SK-N-SH (cell line): ENCODE results near the gene NTRK2. TPM values are rescaled to one million over a fixed set of nuclear protein-coding genes. Genes with fewer than 3 reads are reported as not detected.

Source experiments
- CTCF ChIA-PET: fragments of 300-600, 350-600 bp; formaldehyde crosslinking; extraction: SDS; loops from one replicate; lab custom pipeline; 2021; lab: Yijun Ruan, JAX
- POLR2A ChIA-PET: fragments of 350-600 bp; sonication (Branson Sonifier 250); formaldehyde crosslinking; extraction: SDS; loops from one replicate; lab custom pipeline; 2020; ENCODE audit warnings: antibody characterized with exemption, inconsistent platforms; lab: Yijun Ruan, JAX
- DNase-seq: peaks from one replicate; pipeline ENCODE4 v3.0.0; 2012
- H2AFZ ChIP-seq: fragments of 200-600 bp; sonication (generic); 2 replicates; pipeline ENCODE4 v1.8.1; 2016; ENCODE audit warnings: antibody characterized with exemption, mild to moderate bottlenecking, low read depth
- H3F3A ChIP-seq: fragments of 200-600 bp; sonication (generic); replicated peaks from 2 replicates; pipeline ENCODE3; 2016; ENCODE audit warnings: antibody characterized with exemption, mild to moderate bottlenecking; ENCODE audit not compliant: insufficient read depth
- H3K27ac ChIP-seq, 2 experiments: fragments of 200-500 bp in 1 of 2; fragments of 200-600 bp in 1 of 2; sonication (Bioruptor generic) in 1 of 2; sonication (generic), shearing (Covaris generic) in 1 of 2; 2 replicates each; pipeline versions ENCODE4 v1.5.1 to v1.6.1; 2014 to 2016; ENCODE audit warnings: low read depth in 2 of 2, inconsistent platforms in 1 of 2, low read length in 1 of 2, mild to moderate bottlenecking in 1 of 2, mixed read lengths in 1 of 2
- H3K27me3 ChIP-seq: fragments of 200-600 bp; sonication (generic), shearing (Covaris generic); 2 replicates; pipeline ENCODE4 v1.6.1; 2016; ENCODE audit warnings: mixed run types; ENCODE audit not compliant: insufficient read depth
- H3K36me3 ChIP-seq, 2 experiments: fragments of 200-500 bp in 1 of 2; fragments of 200-600 bp in 1 of 2; sonication (Bioruptor generic) in 1 of 2; sonication (generic) in 1 of 2; replicated peaks in 1 of 2; 2 replicates each; pipeline versions ENCODE3 to v1.5.1; 2014 to 2016; ENCODE audit warnings: low read length in 1 of 2, mild to moderate bottlenecking in 1 of 2; ENCODE audit not compliant: insufficient read depth in 2 of 2, control insufficient read depth in 1 of 2
- H3K4me1 ChIP-seq, 2 experiments: fragments of 200-500 bp in 1 of 2; fragments of 200-600 bp in 1 of 2; sonication (Bioruptor generic) in 1 of 2; sonication (generic), shearing (Covaris generic) in 1 of 2; 2 replicates each; pipeline versions ENCODE4 v1.5.1 to v1.6.1; 2014 to 2016; ENCODE audit warnings: low read depth in 1 of 2, low read length in 1 of 2, mixed run types in 1 of 2; ENCODE audit not compliant: insufficient read depth in 2 of 2, control insufficient read depth in 1 of 2
- H3K4me2 ChIP-seq: fragments of 200-600 bp; sonication (generic), shearing (Covaris generic); 2 replicates; pipeline ENCODE4 v1.6.1; 2017; ENCODE audit warnings: mixed run types
- H3K4me3 ChIP-seq, 2 experiments: fragments of 200-500 bp in 1 of 2; fragments of 200-600 bp in 1 of 2; sonication (Bioruptor generic) in 1 of 2; sonication (generic), shearing (Covaris generic) in 1 of 2; 2 replicates each; pipeline versions ENCODE4 v1.5.1 to v1.8.1; 2014 to 2016; ENCODE audit warnings: low read depth in 2 of 2, inconsistent platforms in 1 of 2, low read length in 1 of 2, mild to moderate bottlenecking in 1 of 2, mixed read lengths in 1 of 2, moderate library complexity in 1 of 2
- H3K79me2 ChIP-seq: fragments of 200-600 bp; sonication (generic); 2 replicates; pipeline ENCODE4 v1.8.1; 2017; ENCODE audit warnings: mild to moderate bottlenecking; ENCODE audit not compliant: insufficient read depth
- H3K9ac ChIP-seq: fragments of 200-600 bp; sonication (generic); 2 replicates; pipeline ENCODE4 v1.6.1; 2017; ENCODE audit warnings: mixed run types
- H3K9me2 ChIP-seq: fragments of 200-600 bp; sonication (generic); 2 replicates; pipeline ENCODE4 v1.6.1; 2017; ENCODE audit warnings: mixed run types
- H3K9me3 ChIP-seq: fragments of 200-600 bp; sonication (generic); 2 replicates; pipeline ENCODE4 v1.6.1; 2017; ENCODE audit warnings: mixed run types, mild to moderate bottlenecking, moderate library complexity
- H4K20me1 ChIP-seq: fragments of 200-600 bp; sonication (generic); 2 replicates; pipeline ENCODE4 v1.6.1; 2017; ENCODE audit warnings: mild to moderate bottlenecking, mixed run types; ENCODE audit not compliant: insufficient read depth
- CHD2 ChIP-seq: fragments of 150-350 bp; IDR thresholded peaks from 2 replicates; pipeline ENCODE4 v1.6.1; 2018; ENCODE audit warnings: low read length; ENCODE audit not compliant: partially characterized antibody
- EZH2phosphoT487 ChIP-seq: fragments of 200-600 bp; sonication (generic); IDR thresholded peaks from 2 replicates; pipeline ENCODE4 v1.6.1; 2017; ENCODE audit warnings: low read depth, mixed run types, mild to moderate bottlenecking, antibody characterized with exemption, moderate library complexity, borderline replicate concordance
- FOSL2 ChIP-seq: IDR thresholded peaks from 2 replicates; pipeline ENCODE4 v1.4.0; 2012; ENCODE audit warnings: low read depth, mild to moderate bottlenecking, moderate library complexity, borderline replicate concordance
- GABPA ChIP-seq: IDR thresholded peaks from 2 replicates; pipeline ENCODE4 v1.4.0; 2012; ENCODE audit warnings: low read depth, mild to moderate bottlenecking
- GATA2 ChIP-seq: sonication (generic); formaldehyde crosslinking; IDR thresholded peaks from 2 replicates; pipeline ENCODE4 v1.5.0; 2020; ENCODE audit warnings: mild to moderate bottlenecking, missing genetic modification reagents
- JUND ChIP-seq: IDR thresholded peaks from 2 replicates; pipeline ENCODE4 v1.4.0; 2012
- NFIC ChIP-seq: IDR thresholded peaks from 2 replicates; pipeline ENCODE4 v1.4.0; 2012; ENCODE audit warnings: borderline replicate concordance
- NRF1 ChIP-seq: IDR thresholded peaks from 2 replicates; pipeline ENCODE4 v1.6.1; 2012; ENCODE audit warnings: low read depth, mild to moderate bottlenecking, low read length
- POLR2AphosphoS5 ChIP-seq: IDR thresholded peaks from 2 replicates; pipeline ENCODE4 v1.6.1; 2012; ENCODE audit warnings: low read depth, low read length
- RAD21 ChIP-seq: IDR thresholded peaks from 2 replicates; pipeline ENCODE4 v1.6.1; 2012; ENCODE audit warnings: mild to moderate bottlenecking, low read length
- RCOR1 ChIP-seq: fragments of 150-350 bp; IDR thresholded peaks from 2 replicates; pipeline ENCODE4 v1.6.1; 2017; ENCODE audit warnings: antibody characterized with exemption, low read length
- RXRA ChIP-seq: IDR thresholded peaks from 2 replicates; pipeline ENCODE4 v1.4.0; 2012; ENCODE audit warnings: low read depth, mild to moderate bottlenecking, borderline replicate concordance
- TCF12 ChIP-seq: IDR thresholded peaks from 2 replicates; pipeline ENCODE4 v1.4.0; 2012
- TEAD4 ChIP-seq: IDR thresholded peaks from 2 replicates; pipeline ENCODE4 v1.4.0; 2012; ENCODE audit warnings: mild to moderate bottlenecking, borderline replicate concordance; ENCODE audit not compliant: insufficient read depth
- YY1 ChIP-seq: IDR thresholded peaks from 2 replicates; pipeline ENCODE4 v1.4.0; 2012; ENCODE audit warnings: low read depth, mild to moderate bottlenecking
- WGBS: methylation state at CpG from one replicate; pipeline ENCODE4 v1.1.6; 2017; ENCODE audit warnings: low lambda C conversion rate; 5-methylcytosine and 5-hydroxymethylcytosine counted together
- polyA plus RNA-seq, 3 experiments: library from polyadenylated mRNA; depleted of rRNA; stranded (reverse); fragments of >200 nt; gene quantifications; 2 replicates each; pipeline ENCODE4 v1.2.3, GENCODE V29; 2012
- TF ChIP-seq, protein P1 (sequence below): IDR thresholded peaks from 2 replicates; pipeline ENCODE4; 2012
- TF ChIP-seq, protein P2 (sequence below): fragments of 150-350 bp; IDR thresholded peaks from 2 replicates; pipeline ENCODE4 v1.6.1; 2017; ENCODE audit warnings: antibody characterized with exemption, low read length, low read depth, borderline replicate concordance
- TF ChIP-seq, protein P3 (sequence below): IDR thresholded peaks from 2 replicates; pipeline ENCODE4 v1.4.0; 2012; ENCODE audit warnings: low read depth, borderline replicate concordance
- TF ChIP-seq, protein P4 (sequence below): IDR thresholded peaks from 2 replicates; pipeline ENCODE4 v1.6.1; 2012; ENCODE audit warnings: mild to moderate bottlenecking, low read depth, low read length, moderate library complexity
- TF ChIP-seq, protein P5 (sequence below): IDR thresholded peaks from 2 replicates; pipeline ENCODE4 v1.4.0; 2012; ENCODE audit warnings: low read depth

The NTRK2 gene
- polyA plus RNA-seq, 1 of the 3 experiments (the other 2 are of a cell fraction) = 0.05 TPM

DNA sequence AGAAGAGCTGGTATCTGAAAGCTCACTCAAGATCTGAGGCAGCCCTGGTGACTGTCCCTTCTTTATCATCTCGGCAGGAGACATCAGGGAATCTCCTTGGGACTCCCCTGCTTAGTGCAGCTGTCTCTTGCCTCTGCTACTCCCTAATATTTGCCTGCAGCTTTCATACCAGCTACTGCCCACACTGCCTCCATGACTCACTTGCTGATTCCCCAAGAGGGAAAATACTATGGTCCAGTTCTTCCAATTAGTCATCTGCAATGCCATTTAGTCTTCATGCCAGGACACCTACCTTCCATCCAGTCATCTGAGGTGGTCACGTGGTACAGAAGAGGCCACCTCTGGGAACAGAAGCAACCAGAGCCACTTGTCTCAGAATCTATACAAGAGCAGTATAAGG is 270.8 kb downstream of the NTRK2 start:
- DNase-seq = no peak
- Histone ChIP-seq H3K9me2 (no peaks in the 10 kb centered on the region), H3K4me1 (no peaks in the 10 kb centered on the region), H3K79me2 (no peaks in the 10 kb centered on the region), H3K4me3 (0 out of 4 replicates have a peak overlapping the region, but pooled peaks of 1 of the 2 experiments have one; percentile 8), H2AFZ (no peak overlapping the region), H4K20me1 (no peaks in the 10 kb centered on the region), H3K27ac (no peak overlapping the region), H3K9me3 (no peaks in the 10 kb centered on the region), H3F3A (no peaks in the 10 kb centered on the region), H3K4me2 (no peak overlapping the region), H3K36me3 (no peaks in the 10 kb centered on the region), H3K9ac (no peak overlapping the region), H3K27me3 (no peaks in the 10 kb centered on the region)
- ChIA-PET POLR2A (no interaction called here), CTCF (interaction anchor here (1.2 to 1.3 kb wide), 2 partner anchors 15 to 272 kb away, joined by 4 read pairs; no protein-coding TSS in a partner anchor)
- 6% methylated on average over 2 of the region's 2 CpGs for WGBS
- TF ChIP-seq, protein P1, sequence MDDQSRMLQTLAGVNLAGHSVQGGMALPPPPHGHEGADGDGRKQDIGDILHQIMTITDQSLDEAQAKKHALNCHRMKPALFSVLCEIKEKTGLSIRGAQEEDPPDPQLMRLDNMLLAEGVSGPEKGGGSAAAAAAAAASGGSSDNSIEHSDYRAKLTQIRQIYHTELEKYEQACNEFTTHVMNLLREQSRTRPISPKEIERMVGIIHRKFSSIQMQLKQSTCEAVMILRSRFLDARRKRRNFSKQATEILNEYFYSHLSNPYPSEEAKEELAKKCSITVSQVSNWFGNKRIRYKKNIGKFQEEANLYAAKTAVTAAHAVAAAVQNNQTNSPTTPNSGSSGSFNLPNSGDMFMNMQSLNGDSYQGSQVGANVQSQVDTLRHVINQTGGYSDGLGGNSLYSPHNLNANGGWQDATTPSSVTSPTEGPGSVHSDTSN = no peak
- no peak for TF ChIP-seq NRF1
- TF ChIP-seq, protein P2, sequence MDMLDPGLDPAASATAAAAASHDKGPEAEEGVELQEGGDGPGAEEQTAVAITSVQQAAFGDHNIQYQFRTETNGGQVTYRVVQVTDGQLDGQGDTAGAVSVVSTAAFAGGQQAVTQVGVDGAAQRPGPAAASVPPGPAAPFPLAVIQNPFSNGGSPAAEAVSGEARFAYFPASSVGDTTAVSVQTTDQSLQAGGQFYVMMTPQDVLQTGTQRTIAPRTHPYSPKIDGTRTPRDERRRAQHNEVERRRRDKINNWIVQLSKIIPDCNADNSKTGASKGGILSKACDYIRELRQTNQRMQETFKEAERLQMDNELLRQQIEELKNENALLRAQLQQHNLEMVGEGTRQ = no peak
- TF ChIP-seq FOSL2 = no peak
- TF ChIP-seq TCF12 = no peak
- TF ChIP-seq EZH2phosphoT487 = no peak
- no peak for TF ChIP-seq POLR2AphosphoS5

DNA sequence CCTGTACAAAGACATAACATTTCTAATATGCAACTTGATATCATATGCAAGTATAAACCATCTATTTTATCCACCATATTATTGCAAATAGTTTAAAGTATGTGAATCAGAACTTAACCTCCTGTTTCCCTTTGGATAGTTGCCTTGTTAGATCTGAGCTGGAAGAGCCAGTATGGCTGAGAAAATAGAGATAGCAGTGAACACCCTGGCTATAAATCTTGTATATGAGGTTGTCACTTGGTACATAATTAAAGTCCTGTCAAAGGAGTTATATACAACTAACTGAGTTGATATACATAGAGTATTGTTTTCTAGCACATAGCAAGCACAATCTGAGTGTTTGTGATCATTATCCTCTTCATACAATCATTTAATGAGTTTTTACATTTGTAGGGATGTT is 272.3 kb downstream of the NTRK2 start:
- H3K9me2 ChIP-seq = no peaks in the 10 kb centered on the region
- no peaks in the 10 kb centered on the region for H3K9me3 ChIP-seq
- no peak overlapping the region for H3K4me2 ChIP-seq
- H3K27me3 ChIP-seq = no peaks in the 10 kb centered on the region
- H3K36me3 ChIP-seq = no peaks in the 10 kb centered on the region
- no peak overlapping the region for H3K4me3 ChIP-seq
- no peak for DNase-seq
- H2AFZ ChIP-seq = no peak overlapping the region
- POLR2A ChIA-PET = no interaction called here
- no peaks in the 10 kb centered on the region for H3K79me2 ChIP-seq
- no peak overlapping the region for H3K9ac ChIP-seq
- TF ChIP-seq RAD21 (no peak), TEAD4 (no peak), GABPA (no peak), GATA2 (CRISPR knock-in tag) (no peak), RXRA (no peak), CHD2 (no peak), JUND (no peak), TCF12 (no peak), RCOR1 (no peak), FOSL2 (no peak), YY1 (no peak), NFIC (no peak), POLR2AphosphoS5 (no peak)
- TF ChIP-seq, protein P3, sequence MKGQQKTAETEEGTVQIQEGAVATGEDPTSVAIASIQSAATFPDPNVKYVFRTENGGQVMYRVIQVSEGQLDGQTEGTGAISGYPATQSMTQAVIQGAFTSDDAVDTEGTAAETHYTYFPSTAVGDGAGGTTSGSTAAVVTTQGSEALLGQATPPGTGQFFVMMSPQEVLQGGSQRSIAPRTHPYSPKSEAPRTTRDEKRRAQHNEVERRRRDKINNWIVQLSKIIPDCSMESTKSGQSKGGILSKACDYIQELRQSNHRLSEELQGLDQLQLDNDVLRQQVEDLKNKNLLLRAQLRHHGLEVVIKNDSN = no peak
- TF ChIP-seq, protein P4, sequence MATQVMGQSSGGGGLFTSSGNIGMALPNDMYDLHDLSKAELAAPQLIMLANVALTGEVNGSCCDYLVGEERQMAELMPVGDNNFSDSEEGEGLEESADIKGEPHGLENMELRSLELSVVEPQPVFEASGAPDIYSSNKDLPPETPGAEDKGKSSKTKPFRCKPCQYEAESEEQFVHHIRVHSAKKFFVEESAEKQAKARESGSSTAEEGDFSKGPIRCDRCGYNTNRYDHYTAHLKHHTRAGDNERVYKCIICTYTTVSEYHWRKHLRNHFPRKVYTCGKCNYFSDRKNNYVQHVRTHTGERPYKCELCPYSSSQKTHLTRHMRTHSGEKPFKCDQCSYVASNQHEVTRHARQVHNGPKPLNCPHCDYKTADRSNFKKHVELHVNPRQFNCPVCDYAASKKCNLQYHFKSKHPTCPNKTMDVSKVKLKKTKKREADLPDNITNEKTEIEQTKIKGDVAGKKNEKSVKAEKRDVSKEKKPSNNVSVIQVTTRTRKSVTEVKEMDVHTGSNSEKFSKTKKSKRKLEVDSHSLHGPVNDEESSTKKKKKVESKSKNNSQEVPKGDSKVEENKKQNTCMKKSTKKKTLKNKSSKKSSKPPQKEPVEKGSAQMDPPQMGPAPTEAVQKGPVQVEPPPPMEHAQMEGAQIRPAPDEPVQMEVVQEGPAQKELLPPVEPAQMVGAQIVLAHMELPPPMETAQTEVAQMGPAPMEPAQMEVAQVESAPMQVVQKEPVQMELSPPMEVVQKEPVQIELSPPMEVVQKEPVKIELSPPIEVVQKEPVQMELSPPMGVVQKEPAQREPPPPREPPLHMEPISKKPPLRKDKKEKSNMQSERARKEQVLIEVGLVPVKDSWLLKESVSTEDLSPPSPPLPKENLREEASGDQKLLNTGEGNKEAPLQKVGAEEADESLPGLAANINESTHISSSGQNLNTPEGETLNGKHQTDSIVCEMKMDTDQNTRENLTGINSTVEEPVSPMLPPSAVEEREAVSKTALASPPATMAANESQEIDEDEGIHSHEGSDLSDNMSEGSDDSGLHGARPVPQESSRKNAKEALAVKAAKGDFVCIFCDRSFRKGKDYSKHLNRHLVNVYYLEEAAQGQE = no peak
- TF ChIP-seq, protein P5, sequence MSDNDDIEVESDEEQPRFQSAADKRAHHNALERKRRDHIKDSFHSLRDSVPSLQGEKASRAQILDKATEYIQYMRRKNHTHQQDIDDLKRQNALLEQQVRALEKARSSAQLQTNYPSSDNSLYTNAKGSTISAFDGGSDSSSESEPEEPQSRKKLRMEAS = no peak
- CTCF ChIA-PET = interaction anchor here (1.0 to 1.1 kb wide), 2 partner anchors 12 to 317 kb away, joined by 3 read pairs; no protein-coding TSS in a partner anchor
- no peaks in the 10 kb centered on the region for H4K20me1 ChIP-seq
- no peak overlapping the region for H3K27ac ChIP-seq
- no peaks in the 10 kb centered on the region for H3F3A ChIP-seq
- peaks cover 0 to 3% of the 10 kb centered on the region in 2 experiments; a peak in 1 of 4 replicates for H3K4me1 ChIP-seq
